SK-N-SH treated with all-trans-retinoic acid at 6 μM for 48 hours (cell line): ENCODE results near the gene SLAMF1.
"Not testable (repeated sequence)": the region's sequence is repeated elsewhere in the genome, so short reads cannot be mapped to it uniquely, and the experiment has no call there.

Source experiments
- ATAC-seq: fragments of 200-7000 bp; cut with Tn5 transposase; 3 replicates; pipeline ENCODE4 v1.9.1; 2020; ENCODE audit warnings: mild to moderate bottlenecking, moderate library complexity
- ARNTL ChIP-seq: fragments of 450-650 bp; formaldehyde crosslinking; IDR thresholded peaks from 2 replicates; pipeline ENCODE4 v1.5.0; 2020; ENCODE audit warnings: low read depth, mild to moderate bottlenecking, moderate library complexity, borderline replicate concordance
- BACH2 ChIP-seq: fragments of 250-450 bp; sonication (Bioruptor Pico); IDR thresholded peaks from 2 replicates; pipeline ENCODE4 v1.9.0; 2021; ENCODE audit warnings: mild to moderate bottlenecking, borderline replicate concordance
- CSDC2 ChIP-seq: fragments of 250-450 bp; sonication (Bioruptor Pico); IDR thresholded peaks from 2 replicates; pipeline ENCODE4 v1.5.0; 2020; ENCODE audit warnings: mild to moderate bottlenecking, moderate library complexity
- ESRRG ChIP-seq: fragments of 250-450 bp; sonication (Bioruptor Pico); IDR thresholded peaks from 2 replicates; pipeline ENCODE4 v1.6.1; 2021; ENCODE audit warnings: mild to moderate bottlenecking
- GLIS3 ChIP-seq: fragments of 250-450 bp; sonication (Bioruptor Pico); IDR thresholded peaks from 2 replicates; pipeline ENCODE4 v1.5.0; 2020; ENCODE audit warnings: mild to moderate bottlenecking, moderate library complexity
- ISL1 ChIP-seq: fragments of 250-450 bp; sonication (Bioruptor Pico); IDR thresholded peaks from 2 replicates; pipeline ENCODE4 v2.1.2; 2022; ENCODE audit warnings: mild to moderate bottlenecking, moderate library complexity
- OSR1 ChIP-seq: fragments of 250-450 bp; sonication (Bioruptor Pico); IDR thresholded peaks from 2 replicates; pipeline ENCODE4 v1.8.0; 2022; ENCODE audit warnings: moderate library complexity, mild to moderate bottlenecking, inconsistent platforms
- PPARA ChIP-seq: fragments of 250-450 bp; sonication (Bioruptor Pico); IDR thresholded peaks from 2 replicates; pipeline ENCODE4 v1.5.0; 2020; ENCODE audit warnings: mild to moderate bottlenecking, borderline replicate concordance
- RARB ChIP-seq: fragments of 250-450 bp; sonication (Bioruptor Pico); IDR thresholded peaks from 2 replicates; pipeline ENCODE4 v1.8.0; 2021; ENCODE audit warnings: mild to moderate bottlenecking, moderate library complexity
- SNAI2 ChIP-seq: fragments of 250-450 bp; sonication (Bioruptor Pico); IDR thresholded peaks from 2 replicates; pipeline ENCODE4 v1.5.0; 2020; ENCODE audit warnings: mild to moderate bottlenecking, moderate library complexity
- TCF4 ChIP-seq: fragments of 250-450 bp; sonication (Bioruptor Pico); IDR thresholded peaks from 2 replicates; pipeline ENCODE4 v1.8.0; 2021; ENCODE audit warnings: mild to moderate bottlenecking, moderate library complexity, borderline replicate concordance
- TOX ChIP-seq: fragments of 250-450 bp; sonication (Bioruptor Pico); IDR thresholded peaks from 2 replicates; pipeline ENCODE4 v1.8.0; 2021; ENCODE audit warnings: mild to moderate bottlenecking, moderate library complexity, borderline replicate concordance
- ZC3H10 ChIP-seq: fragments of 250-450 bp; sonication (Bioruptor Pico); IDR thresholded peaks from 2 replicates; pipeline ENCODE4 v1.5.1; 2021; ENCODE audit warnings: mild to moderate bottlenecking, moderate library complexity
- ZFP3 ChIP-seq: fragments of 250-450 bp; sonication (Bioruptor Pico); IDR thresholded peaks from 2 replicates; pipeline ENCODE4 v1.5.0; 2020; ENCODE audit warnings: mild to moderate bottlenecking, moderate library complexity
- ZFP30 ChIP-seq: fragments of 450-650 bp; formaldehyde crosslinking; IDR thresholded peaks from 2 replicates; pipeline ENCODE4 v1.5.0; 2022; ENCODE audit warnings: mild to moderate bottlenecking, moderate library complexity
- ZNF565 ChIP-seq: fragments of 450-650 bp; formaldehyde crosslinking; conservative IDR thresholded peaks from 2 replicates; pipeline ENCODE4 v1.5.0; 2020; ENCODE audit warnings: low read depth, mild to moderate bottlenecking, moderate library complexity
- ZNF70 ChIP-seq: fragments of 450-650 bp; formaldehyde crosslinking; IDR thresholded peaks from 2 replicates; pipeline ENCODE4 v1.5.0; 2020; ENCODE audit warnings: mild to moderate bottlenecking, moderate library complexity
- ZNF8 ChIP-seq: fragments of 450-650 bp; formaldehyde crosslinking; IDR thresholded peaks from 2 replicates; pipeline ENCODE4 v1.5.0; 2020; ENCODE audit warnings: mild to moderate bottlenecking, moderate library complexity
- TF ChIP-seq, protein P1 (sequence below): fragments of 250-450 bp; sonication (Bioruptor Pico); IDR thresholded peaks from 2 replicates; pipeline ENCODE4 v1.8.0; 2021; ENCODE audit warnings: low read depth, mild to moderate bottlenecking, moderate library complexity, borderline replicate concordance
- TF ChIP-seq, protein P2 (sequence below): fragments of 250-450 bp; sonication (Bioruptor Pico); IDR thresholded peaks from 2 replicates; pipeline ENCODE4 v1.5.0; 2020; ENCODE audit warnings: mild to moderate bottlenecking, moderate library complexity
- TF ChIP-seq, protein P3 (sequence below): fragments of 250-450 bp; sonication (Bioruptor Pico); IDR thresholded peaks from 2 replicates; pipeline ENCODE4 v1.5.1; 2021; ENCODE audit warnings: mild to moderate bottlenecking, moderate library complexity
- TF ChIP-seq, protein P4 (sequence below): fragments of 250-450 bp; sonication (Bioruptor Pico); IDR thresholded peaks from 2 replicates; pipeline ENCODE4 v1.5.1; 2020; ENCODE audit warnings: low read depth, mild to moderate bottlenecking, moderate library complexity

The SLAMF1 gene

DNA sequence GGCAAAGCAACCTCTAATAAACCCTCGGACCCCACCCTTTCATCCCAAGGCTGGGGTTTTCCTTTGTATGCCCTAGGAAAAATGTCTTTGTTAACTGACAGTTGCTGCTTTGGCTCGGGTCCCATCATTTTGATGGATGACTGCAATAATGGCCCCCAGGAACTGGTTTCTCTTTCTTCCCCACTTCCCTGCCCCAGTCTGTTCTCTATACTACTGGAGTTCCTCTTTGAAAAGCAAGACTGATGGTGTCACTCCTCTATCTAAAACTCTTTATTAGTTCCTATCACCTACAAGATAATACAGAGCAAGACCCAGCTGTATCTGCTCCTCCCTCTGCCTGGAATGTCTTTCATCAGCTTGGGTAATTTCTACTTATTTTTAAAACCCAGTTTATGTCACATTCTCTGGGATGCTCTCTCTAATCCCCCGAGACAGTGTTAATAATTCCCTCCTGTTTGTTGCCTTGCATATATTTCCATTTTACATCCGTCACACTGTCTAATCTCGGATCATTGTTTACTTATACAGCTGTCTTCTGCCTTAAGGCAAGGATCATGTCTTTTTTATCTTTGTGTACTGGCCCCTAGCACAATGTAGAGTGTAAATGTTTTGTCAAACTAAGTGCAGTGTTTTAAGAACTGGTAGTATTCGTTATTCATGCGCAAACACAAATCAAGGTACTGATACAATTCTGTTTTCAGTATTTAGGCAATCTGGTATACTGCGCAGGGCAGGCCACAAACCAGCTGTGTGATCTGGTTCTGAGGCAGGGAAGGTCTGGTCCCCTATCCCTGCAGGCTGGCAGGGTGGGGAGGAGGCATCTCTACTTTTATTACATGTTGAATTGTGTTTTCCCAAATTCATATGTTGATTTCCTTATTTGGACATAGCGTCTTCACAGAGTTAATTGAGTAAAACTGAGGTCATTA is 16.1 kb downstream of the SLAMF1 start (continued):
- no peak for TF ChIP-seq ZC3H10 (CRISPR knock-in tag)
- TF ChIP-seq OSR1 (CRISPR knock-in tag), result no peak
- no peak for TF ChIP-seq TOX (CRISPR knock-in tag)
- no peak for TF ChIP-seq ISL1

DNA sequence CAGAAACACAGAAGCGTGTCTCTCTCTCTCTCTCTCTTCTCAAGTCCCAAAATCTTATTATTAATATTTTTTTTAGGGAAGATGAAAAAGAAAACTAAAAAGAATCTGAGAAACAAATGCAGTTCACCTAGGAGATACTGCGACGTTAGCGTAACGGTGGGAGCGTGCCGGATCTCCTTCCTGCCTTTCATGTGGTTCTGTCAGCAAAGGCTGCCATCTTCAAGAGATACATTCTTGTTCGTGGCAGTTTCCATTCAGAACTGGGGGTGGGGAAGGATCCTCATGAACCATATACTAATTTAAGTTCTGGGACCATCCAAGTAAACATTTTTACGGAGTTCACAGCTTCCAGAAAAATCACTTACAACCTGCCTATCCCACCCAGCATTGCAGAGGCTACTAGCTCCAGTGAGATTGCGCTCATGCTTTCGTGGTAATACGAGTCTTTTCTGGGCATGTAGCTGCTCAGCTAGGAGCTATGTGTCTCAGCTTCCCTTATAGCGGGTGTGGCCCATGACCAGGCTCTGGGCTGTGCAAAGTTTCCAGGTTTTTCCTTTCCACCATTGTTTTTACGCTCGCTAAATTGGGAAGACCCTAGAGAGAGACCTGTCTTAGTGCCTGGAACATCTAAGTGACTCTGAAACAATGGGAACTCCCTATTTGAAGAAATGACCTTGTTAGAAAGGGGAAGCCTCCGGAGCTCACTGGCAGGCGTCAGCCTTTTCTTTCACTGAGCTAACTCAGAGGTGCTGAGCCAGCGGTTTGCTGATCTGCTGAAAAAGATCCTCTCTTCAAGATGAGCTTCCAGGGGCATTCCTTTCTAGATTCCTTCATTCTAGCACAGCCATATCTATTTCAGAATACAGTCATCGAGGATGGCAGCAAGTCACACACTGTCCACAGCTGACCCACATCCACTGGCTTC is 17.3 kb downstream of the SLAMF1 start:
- ATAC-seq, result no peak
- no peak for TF ChIP-seq ESRRG (CRISPR knock-in tag)
- TF ChIP-seq PPARA (CRISPR knock-in tag), result no peak
- TF ChIP-seq ISL1, result no peak
- TF ChIP-seq ARNTL, result no peak
- no peak for TF ChIP-seq ZFP30 (CRISPR knock-in tag)
- TF ChIP-seq TCF4 (CRISPR knock-in tag), result no peak
- no peak for TF ChIP-seq CSDC2 (CRISPR knock-in tag)
- no peak for TF ChIP-seq TOX (CRISPR knock-in tag)
- no peak for TF ChIP-seq GLIS3 (CRISPR knock-in tag)
- no peak for TF ChIP-seq ZFP3 (CRISPR knock-in tag)
- TF ChIP-seq ZNF8, result no peak
- TF ChIP-seq ZNF565 (CRISPR knock-in tag), result no peak
- no peak for TF ChIP-seq SNAI2
- TF ChIP-seq, protein P1, sequence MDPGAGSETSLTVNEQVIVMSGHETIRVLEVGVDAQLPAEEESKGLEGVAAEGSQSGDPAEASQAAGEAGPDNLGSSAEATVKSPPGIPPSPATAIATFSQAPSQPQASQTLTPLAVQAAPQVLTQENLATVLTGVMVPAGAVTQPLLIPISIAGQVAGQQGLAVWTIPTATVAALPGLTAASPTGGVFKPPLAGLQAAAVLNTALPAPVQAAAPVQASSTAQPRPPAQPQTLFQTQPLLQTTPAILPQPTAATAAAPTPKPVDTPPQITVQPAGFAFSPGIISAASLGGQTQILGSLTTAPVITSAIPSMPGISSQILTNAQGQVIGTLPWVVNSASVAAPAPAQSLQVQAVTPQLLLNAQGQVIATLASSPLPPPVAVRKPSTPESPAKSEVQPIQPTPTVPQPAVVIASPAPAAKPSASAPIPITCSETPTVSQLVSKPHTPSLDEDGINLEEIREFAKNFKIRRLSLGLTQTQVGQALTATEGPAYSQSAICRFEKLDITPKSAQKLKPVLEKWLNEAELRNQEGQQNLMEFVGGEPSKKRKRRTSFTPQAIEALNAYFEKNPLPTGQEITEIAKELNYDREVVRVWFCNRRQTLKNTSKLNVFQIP, result no peak
- TF ChIP-seq, protein P2, sequence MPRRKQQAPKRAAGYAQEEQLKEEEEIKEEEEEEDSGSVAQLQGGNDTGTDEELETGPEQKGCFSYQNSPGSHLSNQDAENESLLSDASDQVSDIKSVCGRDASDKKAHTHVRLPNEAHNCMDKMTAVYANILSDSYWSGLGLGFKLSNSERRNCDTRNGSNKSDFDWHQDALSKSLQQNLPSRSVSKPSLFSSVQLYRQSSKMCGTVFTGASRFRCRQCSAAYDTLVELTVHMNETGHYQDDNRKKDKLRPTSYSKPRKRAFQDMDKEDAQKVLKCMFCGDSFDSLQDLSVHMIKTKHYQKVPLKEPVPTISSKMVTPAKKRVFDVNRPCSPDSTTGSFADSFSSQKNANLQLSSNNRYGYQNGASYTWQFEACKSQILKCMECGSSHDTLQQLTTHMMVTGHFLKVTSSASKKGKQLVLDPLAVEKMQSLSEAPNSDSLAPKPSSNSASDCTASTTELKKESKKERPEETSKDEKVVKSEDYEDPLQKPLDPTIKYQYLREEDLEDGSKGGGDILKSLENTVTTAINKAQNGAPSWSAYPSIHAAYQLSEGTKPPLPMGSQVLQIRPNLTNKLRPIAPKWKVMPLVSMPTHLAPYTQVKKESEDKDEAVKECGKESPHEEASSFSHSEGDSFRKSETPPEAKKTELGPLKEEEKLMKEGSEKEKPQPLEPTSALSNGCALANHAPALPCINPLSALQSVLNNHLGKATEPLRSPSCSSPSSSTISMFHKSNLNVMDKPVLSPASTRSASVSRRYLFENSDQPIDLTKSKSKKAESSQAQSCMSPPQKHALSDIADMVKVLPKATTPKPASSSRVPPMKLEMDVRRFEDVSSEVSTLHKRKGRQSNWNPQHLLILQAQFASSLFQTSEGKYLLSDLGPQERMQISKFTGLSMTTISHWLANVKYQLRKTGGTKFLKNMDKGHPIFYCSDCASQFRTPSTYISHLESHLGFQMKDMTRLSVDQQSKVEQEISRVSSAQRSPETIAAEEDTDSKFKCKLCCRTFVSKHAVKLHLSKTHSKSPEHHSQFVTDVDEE (CRISPR knock-in tag), result no peak
- TF ChIP-seq, all 23 proteins: peak for 0

DNA sequence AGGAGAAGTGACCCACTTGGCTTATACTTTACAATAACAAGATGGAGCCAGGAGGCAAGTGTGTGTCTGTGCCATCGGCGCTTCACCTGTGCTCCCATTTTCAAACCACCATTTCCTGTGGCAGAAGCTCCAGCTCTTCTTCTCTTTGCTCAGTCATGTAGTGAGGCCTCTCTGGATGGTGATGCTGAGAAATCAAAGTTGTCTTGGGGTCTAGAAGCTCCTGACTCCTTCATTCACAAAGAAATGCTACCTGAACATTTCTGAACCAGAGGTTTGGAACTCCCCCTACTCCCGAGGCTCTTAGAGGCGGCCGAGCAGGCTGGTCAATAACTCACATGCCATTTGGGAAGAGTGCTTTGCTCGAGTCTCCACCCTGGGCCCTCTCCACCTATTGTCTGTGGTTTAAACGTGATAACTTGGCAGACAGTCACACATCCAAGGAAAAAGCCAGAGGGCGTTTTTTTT is 18.0 kb downstream of the SLAMF1 start:
- TF ChIP-seq ZFP30 (CRISPR knock-in tag) (no peak), ESRRG (CRISPR knock-in tag) (no peak), TOX (CRISPR knock-in tag) (no peak), ZNF565 (CRISPR knock-in tag) (no peak), CSDC2 (CRISPR knock-in tag) (no peak), OSR1 (CRISPR knock-in tag) (no peak), ZNF70 (no peak), BACH2 (CRISPR knock-in tag) (no peak), RARB (CRISPR knock-in tag) (no peak), ZFP3 (CRISPR knock-in tag) (no peak), PPARA (CRISPR knock-in tag) (no peak), SNAI2 (no peak), ZNF8 (no peak), ZC3H10 (CRISPR knock-in tag) (no peak), ARNTL (no peak)
- TF ChIP-seq, protein P3, sequence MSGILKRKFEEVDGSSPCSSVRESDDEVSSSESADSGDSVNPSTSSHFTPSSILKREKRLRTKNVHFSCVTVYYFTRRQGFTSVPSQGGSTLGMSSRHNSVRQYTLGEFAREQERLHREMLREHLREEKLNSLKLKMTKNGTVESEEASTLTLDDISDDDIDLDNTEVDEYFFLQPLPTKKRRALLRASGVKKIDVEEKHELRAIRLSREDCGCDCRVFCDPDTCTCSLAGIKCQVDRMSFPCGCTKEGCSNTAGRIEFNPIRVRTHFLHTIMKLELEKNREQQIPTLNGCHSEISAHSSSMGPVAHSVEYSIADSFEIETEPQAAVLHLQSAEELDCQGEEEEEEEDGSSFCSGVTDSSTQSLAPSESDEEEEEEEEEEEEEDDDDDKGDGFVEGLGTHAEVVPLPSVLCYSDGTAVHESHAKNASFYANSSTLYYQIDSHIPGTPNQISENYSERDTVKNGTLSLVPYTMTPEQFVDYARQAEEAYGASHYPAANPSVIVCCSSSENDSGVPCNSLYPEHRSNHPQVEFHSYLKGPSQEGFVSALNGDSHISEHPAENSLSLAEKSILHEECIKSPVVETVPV (CRISPR knock-in tag), result no peak
- TF ChIP-seq, protein P2 (CRISPR knock-in tag), result no peak
- TF ChIP-seq, protein P4, sequence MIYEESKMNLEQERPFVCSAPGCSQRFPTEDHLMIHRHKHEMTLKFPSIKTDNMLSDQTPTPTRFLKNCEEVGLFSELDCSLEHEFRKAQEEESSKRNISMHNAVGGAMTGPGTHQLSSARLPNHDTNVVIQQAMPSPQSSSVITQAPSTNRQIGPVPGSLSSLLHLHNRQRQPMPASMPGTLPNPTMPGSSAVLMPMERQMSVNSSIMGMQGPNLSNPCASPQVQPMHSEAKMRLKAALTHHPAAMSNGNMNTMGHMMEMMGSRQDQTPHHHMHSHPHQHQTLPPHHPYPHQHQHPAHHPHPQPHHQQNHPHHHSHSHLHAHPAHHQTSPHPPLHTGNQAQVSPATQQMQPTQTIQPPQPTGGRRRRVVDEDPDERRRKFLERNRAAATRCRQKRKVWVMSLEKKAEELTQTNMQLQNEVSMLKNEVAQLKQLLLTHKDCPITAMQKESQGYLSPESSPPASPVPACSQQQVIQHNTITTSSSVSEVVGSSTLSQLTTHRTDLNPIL, result no peak
- TF ChIP-seq, protein P1, result no peak
- no peak for ATAC-seq

DNA sequence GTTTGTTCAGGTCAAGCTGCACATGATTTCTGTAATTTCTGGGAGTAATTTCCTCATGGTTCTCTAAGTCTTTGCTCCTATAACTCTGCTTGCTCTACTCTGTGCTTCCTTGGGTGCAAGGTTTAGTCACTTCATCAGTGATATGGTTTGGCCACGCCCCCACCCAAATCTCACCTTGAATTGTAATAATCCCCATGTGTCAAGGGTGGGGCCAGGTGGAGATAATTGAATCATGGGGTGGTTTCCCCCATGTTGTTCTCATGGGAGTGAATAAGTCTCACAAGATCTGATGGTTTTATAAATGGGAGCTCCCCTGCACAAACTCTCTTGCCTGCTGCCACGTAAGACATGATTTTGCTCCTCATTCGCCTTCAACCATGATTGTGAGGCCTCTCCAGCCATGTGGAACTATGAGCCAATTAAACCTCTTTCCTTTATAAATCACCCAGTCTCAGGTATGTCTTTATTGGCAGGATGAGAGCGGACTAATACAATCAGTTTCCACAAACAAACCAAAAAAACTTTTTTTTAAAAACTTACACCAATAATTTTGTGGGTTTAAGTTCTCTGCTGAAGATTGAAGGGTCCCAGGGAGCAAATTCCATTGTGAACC is 19.1 kb downstream of the SLAMF1 start:
- not testable (repeated sequence) for ATAC-seq
